GM18873 (cell line): ENCODE data around the gene CHORDC1.
"Not testable (repeated sequence)": the region's sequence is repeated elsewhere in the genome, so short reads cannot be mapped to it uniquely, and the experiment has no call there.

ENCODE experiments used
- ATAC-seq: cut with Tn5 transposase; IDR thresholded peaks from one replicate; pipeline ENCODE4 v1.9.1; 2021; ENCODE audit warnings: mild to moderate bottlenecking, moderate library complexity, moderate number of reproducible peaks; ENCODE audit not compliant: unreplicated experiment, low FRiP score

The CHORDC1 gene

GRCh38 chr11:90222459-90223247 is at the start of gene CHORDC1:
Gene CHORDC1, minus strand, starts transcription at chr11:90223049. Its CDS starts 95 bp downstream, at chr11:90222954.
- peak; percentile 93 for ATAC-seq

GRCh38 chr11:90257158-90257525 is 34.3 kb upstream of the CHORDC1 start:
- no peak for ATAC-seq

DNA sequence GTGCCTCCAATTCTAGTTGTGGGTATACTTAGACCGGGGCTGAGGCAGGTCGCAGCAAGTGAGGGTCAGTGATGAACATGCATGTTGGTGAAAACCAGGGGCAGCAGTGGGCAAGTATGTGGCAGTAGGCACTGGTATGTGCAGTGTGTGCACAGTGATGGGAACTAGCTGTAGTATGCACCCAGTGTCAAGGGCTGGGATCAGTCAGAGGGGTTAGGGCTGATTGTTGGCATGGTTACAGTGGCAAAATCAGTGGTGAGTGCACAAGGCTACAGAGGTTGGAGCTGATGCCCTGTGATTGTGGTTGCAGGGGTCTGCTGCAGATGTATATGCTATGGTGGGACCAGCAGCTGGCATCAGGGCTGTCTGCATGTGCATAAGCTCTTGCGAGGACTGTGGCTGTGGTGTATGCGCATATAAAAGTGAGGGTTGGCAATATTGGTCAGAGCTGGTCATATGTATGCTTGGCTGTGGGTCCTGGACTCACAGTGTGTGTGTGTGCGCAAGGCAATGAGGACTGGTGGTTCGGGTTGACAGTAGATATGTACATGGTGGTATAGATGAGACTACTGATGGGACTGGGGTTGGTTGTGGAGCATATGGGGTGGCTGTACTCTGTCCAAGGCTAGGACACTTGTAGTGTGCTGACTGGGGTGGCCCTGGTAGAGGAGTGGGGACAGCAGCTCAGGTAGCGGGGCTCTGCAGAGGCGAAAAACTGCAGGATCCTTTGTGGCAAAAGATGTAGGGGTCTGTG is 33.7 kb upstream of the CHORDC1 start:
- no peak for ATAC-seq

DNA sequence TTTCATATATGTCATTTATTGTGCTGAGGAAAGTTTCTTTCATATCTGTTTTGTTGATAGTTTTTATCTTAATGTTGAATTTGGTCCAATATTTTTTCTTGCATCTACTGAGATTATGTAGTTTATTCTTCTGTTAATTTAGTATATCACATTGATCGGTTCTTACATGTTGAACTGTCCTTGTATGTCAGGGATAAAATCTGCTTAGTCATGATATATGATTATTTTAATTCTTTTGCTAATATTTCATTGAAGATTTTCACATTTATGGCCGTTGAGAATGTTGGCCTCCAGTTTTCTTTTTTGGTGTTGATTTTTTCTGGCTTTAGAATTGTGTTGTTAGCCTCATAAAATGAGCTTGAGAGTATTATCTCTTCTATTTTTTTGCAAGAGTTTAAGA is 31.2 kb upstream of the CHORDC1 start:
- no peak for ATAC-seq

- no peak for ATAC-seq
Observed at GRCh38 chr11:90252053-90252452, 29.2 kb upstream of the CHORDC1 start.

DNA sequence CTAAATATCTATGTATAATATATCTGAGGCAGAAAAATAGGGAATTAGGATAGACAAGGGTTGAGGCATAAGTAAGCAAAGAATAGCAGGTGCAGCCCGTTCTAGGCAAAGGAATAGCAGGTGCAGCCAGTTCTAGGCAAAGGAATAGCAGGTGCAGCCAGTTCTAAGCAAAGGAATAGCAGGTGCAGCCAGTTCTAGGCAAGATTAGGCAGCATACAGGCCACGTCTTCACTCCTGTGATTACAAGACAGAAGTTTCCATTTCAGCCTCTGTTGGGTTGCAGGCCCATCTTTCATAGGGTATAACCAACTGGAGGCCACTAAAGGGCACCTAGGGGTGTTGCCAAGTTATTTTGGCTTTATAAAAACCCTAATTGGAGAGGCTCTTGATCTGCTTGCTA is 28.8 kb upstream of the CHORDC1 start:
- ATAC-seq: no peak

DNA sequence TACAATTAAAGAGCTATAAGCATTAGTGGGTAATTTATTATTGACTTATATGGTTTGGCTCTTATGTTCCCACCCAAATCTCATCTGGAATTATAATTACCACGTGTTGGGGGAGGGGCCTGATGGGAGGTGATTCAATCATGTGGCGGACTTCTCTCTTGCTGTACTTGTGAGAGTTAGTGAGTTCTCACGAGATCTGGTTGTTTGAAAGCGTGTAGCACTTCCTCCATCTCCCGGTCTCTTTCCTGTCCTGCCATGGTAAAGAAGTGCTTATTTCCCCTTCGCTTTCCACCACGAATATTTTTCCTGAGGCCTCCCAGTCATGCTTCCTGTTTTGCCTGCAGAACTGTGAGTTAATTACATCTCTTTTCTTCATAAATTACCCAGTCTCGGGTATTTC is 28.1 kb upstream of the CHORDC1 start:
- ATAC-seq: no peak

DNA sequence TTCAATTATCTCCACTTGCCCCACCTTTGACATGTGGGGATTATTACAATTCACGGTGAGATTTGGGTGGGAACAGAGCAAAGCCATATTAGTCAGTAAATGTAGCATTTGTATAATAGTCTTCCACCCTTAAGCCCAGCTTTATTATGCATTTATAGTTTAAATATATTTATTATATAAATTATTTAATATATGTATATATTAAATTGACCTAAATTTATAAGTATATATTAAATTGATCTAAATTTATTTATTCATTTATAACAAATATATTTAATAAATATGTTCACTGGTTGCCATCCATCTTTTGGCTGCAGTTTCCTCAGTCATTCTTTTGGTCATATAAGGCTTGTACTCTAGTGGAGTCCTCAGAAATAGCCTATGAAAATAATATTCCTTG is 23.6 kb upstream of the CHORDC1 start:
- no peak for ATAC-seq

DNA sequence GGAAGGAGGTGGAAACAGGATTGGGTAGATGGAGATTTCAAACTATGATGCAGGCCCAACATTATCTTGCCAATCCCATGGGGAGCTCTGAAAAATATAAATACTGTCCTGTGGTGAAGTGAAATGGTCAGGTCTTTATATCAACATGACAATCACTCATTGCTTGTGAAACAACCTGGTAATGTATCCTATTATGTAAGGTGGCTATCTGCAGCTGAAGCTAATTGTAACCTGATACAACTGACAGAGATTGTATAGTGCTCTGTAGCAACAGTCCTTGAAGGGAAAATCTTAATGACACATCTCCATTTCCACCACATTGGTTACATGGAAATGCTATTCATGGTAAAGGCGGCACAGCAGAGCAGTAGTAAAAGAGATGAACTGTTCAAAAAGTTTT is 20.7 kb upstream of the CHORDC1 start:
- no peak for ATAC-seq

GRCh38 chr11:90242894-90243416 is 20.1 kb upstream of the CHORDC1 start:
- ATAC-seq: no peak

- no peak for ATAC-seq
Observed at GRCh38 chr11:90241414-90241813, 18.6 kb upstream of the CHORDC1 start.

GRCh38 chr11:90239967-90240636 is 17.3 kb upstream of the CHORDC1 start:
- ATAC-seq: not testable (repeated sequence)

DNA sequence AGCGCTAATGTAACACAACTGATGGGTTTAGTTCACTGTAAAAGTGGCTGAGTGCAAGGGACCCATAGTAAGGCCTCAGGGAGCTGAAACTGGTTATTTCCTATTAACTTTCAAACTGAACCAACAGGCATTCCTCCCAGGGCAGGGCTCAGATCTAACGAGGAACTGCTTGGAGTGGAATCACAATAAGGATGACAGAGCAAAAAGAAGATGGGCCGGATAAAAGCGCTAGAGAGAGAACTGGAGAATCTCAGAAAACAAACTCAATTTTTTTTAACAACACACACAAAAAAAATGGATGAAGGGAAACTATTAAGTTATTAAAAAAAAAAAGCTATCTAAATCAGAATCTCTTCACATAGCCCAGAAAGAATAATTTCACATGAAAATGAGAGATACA is 14.2 kb upstream of the CHORDC1 start:
- ATAC-seq: no peak

DNA sequence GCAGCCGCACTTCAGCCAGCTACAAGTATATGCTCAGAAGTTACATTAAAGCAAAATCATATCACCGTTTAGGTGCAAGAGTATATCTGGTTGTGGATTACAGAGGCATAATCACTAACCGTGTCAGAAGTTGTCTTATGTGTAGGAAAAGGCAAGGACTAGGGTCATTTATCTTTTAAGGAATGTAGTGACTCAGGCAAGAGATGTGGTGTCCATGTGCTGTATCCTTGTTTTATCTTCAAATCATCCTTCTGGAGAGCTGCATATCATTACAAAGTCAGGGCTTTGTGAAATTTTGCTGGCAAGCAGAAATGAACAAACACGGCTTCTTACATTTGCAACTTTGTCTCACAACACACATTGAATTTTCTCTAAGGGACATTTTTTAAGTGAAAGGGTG is 12.7 kb upstream of the CHORDC1 start:
- no peak for ATAC-seq

- no peak for ATAC-seq
Observed at GRCh38 chr11:90234977-90235376, 12.1 kb upstream of the CHORDC1 start.

- no peak for ATAC-seq
Observed at GRCh38 chr11:90229791-90230190, 6.9 kb upstream of the CHORDC1 start.

- no peak for ATAC-seq
Observed at GRCh38 chr11:90228056-90228455, 5.2 kb upstream of the CHORDC1 start.

- ATAC-seq: no peak
Observed at GRCh38 chr11:90223248-90223585, 368 bp upstream of the CHORDC1 start.

- ATAC-seq: no peak
Observed at GRCh38 chr11:90221803-90222458, 918 bp downstream of the CHORDC1 start.

DNA sequence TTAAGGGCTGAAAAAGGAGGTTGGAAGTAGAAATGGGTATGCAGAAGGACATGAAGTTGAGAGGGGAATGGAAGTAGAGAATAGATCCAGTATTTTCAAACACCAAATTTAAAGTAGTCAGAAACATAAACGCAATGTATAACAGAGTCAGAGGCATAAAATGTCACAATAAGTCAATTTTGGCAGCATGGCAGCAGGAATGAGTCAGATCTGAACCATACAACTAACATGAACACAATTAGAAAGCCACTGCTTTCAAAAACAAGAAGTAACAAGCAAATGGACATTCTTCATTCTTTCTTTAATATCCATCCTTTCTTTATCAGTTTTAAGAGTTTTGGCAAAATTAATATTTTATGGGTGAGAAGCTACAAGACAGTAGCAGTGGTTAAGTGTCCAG is 2.5 kb downstream of the CHORDC1 start:
- ATAC-seq: no peak

GRCh38 chr11:90219438-90219837 is 3.4 kb downstream of the CHORDC1 start:
- no peak for ATAC-seq
